ENCODE results near the gene PTPRU. TPM values are rescaled to one million over a fixed set of nuclear protein-coding genes. Genes with fewer than 3 reads are reported as not detected.

Gene PTPRU
- total RNA-seq, 4 donors from 2014 or later = 12.9 to 17.9 (median 14.7) TPM

DNA sequence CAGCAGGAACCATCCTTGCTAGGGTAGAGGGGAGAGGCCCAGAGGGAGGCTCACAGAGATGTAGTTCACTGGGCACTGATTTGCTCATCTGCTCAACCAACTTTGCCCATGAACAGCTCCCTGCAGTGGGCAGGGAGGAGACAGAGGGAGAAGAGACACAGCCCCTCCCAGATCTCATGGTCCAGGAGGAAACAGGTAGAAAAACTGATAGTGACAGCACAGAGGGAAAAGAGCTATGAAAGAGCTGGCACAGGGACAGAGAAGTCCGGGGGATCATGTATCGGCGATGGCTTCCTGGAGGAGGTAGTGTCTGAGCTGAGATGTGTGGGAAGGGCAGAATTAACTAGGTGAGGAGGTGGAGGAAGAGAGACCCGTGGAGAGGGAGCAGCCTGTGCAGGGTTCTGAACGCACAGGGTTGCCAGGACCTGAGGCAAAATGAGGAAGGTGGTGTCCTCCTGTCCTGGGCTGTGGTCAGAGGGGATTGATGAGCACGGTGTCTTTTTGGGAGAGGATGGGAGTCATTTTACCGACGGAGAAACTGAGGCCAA, 85.9 kb downstream of the PTPRU start:
- TF ChIP-seq CTCF (IDR thresholded peaks at IDR 0.05; ENCODE audit: low read depth) = no peak

GRCh38 chr1:29322861-29323585, 86.7 kb downstream of the PTPRU start:
- TF ChIP-seq CTCF (IDR thresholded peaks at IDR 0.05; ENCODE audit: low read depth) = no peak

DNA sequence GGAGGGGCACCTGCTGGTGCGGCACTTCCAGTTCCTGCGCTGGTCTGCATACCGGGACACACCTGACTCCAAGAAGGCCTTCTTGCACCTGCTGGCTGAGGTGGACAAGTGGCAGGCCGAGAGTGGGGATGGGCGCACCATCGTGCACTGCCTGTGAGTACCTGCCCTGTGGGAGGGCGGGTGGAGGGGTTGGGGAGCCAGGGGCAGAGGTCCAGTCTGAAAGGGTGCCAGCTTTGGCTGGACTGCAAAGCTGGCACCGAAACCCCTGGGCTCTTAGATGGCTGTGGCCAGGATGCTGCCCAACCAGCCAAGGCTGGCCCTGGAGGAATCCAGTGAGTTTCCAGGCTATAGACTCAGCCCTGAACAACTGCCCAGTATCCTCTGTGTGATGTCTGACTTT, 87.3 kb downstream of the PTPRU start:
- TF ChIP-seq CTCF (IDR thresholded peaks at IDR 0.05; ENCODE audit: low read depth) = no peak

GRCh38 chr1:29324202-29324601, 87.9 kb downstream of the PTPRU start:
- no peak for TF ChIP-seq CTCF (IDR thresholded peaks at IDR 0.05; ENCODE audit: low read depth)

DNA sequence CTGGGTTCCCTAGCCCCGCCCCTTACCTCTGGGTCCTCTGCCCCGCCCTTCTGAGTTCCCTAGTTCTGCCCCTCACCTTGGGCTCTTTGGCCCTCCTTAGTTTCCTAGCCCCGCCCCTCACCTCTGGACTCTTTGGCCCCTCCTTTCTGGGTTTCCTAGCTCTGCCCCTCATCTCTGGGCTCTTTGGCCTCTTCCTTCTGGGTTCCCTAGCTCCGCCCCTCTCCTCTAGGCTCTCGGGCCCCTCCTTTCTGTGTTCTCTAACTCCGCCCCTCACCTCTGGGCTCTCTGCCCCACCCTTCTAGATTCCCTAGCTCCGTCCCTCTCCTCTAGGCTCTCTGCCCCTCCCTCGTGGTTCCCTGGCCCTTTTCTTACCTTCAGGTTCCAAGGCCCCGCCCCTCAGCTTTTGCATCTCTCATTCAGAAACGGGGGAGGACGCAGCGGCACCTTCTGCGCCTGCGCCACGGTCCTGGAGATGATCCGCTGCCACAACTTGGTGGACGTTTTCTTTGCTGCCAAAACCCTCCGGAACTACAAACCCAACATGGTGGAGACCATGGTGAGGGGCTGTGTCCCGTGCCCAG, 88.5 kb downstream of the PTPRU start:
- TF ChIP-seq CTCF (IDR thresholded peaks at IDR 0.05; ENCODE audit: low read depth) = no peak

DNA sequence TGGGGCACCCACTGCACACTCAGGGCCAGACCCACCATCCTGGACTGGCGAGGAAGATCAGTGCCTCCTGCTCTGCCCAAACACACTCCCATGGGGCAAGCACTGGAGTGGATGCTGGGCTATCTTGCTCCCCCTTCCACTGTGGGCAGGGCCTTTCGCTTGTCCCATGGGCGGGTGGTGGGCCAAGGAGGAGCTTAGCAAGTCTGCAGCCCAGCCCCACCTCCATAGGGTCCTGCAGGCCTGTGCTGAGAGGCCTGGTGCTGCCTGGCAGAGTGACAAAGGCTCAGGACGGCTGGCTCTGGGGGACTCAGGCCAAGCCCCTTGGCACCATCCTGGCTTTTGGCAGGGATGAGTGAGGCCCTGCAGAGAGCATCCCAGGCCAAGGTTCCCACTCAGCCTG, 89.4 kb downstream of the PTPRU start:
- no peak for TF ChIP-seq CTCF (IDR thresholded peaks at IDR 0.05; ENCODE audit: low read depth)

- no peak for TF ChIP-seq CTCF (IDR thresholded peaks at IDR 0.05; ENCODE audit: low read depth)
Measured at GRCh38 chr1:29326123-29326522, 89.8 kb downstream of the PTPRU start.
